HG03432 (cell line): ENCODE results near the gene NAB1.
"Not testable (repeated sequence)": the region's sequence is repeated elsewhere in the genome, so short reads cannot be mapped to it uniquely, and the experiment has no call there.

Experiments used
- ATAC-seq: cut with Tn5 transposase; IDR thresholded peaks from one replicate; pipeline ENCODE4 v1.9.1; 2021; ENCODE audit warnings: mild to moderate bottlenecking, moderate library complexity; ENCODE audit not compliant: unreplicated experiment

Gene NAB1, protein sequence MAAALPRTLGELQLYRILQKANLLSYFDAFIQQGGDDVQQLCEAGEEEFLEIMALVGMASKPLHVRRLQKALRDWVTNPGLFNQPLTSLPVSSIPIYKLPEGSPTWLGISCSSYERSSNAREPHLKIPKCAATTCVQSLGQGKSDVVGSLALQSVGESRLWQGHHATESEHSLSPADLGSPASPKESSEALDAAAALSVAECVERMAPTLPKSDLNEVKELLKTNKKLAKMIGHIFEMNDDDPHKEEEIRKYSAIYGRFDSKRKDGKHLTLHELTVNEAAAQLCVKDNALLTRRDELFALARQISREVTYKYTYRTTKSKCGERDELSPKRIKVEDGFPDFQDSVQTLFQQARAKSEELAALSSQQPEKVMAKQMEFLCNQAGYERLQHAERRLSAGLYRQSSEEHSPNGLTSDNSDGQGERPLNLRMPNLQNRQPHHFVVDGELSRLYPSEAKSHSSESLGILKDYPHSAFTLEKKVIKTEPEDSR

DNA sequence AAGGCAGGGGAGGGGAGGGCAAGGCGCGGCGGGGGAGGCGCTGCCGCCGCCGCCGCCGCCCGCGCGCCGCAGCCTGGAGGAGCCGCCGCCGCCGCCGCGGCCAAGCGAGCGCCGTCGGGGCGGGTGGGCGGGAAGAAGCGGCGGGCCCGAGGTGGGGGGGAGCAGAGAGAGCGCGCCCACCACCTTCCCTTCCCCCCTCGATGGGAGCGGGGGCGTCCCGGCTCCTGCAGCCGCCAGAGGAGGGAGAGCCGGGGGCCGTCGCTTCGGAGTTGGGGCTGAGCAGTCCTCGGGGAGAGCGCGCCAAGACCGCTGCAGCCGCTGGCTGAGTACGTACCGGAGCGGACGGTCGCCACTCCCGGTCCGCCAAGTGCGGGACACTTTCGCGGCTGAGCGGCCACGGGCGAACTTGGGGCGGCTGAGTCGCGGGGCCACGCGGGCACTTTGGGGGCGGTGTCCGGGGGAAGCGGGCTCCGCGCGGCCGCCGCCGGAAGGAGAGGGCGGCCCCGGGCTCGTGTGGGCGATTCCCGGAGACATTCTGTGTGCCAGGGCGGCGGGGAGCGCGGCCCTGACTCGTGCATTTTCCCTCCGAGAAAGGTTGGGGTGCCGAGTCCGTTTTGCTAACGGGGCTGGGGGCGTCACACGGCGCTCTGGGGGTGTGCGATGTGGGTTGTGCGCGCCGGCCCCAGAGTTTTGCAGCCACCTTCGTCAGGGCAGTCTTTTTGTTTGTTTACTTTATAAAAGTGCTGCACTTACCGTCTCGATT lies at the start of gene NAB1:
TSS of gene NAB1 (plus strand) at position 49 of the 763 bp plus-strand sequence. CDS start 10,094 bp downstream, outside the sequence.
- peak; percentile 61 for ATAC-seq

DNA sequence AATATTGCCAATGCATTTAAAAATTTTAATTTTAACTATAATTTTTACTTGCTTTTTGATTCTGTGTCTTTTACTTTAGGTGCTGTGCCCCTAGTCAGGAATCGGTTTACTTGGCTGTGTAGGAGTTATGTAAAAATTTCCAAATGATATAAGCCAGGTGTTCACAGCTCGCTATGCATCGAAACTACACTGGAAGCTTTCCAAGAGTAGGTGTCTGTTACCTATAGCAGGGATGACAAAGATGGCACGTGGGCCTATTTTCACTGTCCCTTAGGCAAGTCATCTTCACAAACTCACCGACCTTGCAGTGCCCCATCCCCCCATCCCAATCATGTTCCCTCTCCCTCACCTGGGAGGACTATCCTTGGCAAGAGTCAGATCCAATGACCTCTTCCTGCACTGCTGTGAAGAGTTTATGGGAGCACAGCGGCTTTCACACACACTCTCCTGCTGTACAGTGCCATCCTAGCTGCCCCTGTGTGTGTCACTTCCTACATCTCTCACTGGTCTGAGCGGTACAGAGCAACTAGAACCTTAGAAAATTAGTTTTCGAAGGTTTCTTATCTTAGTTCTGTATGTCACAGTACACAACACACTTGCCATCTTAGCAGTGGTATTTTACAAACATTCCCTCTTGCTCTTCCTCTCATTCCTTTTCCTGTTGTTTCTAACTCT lies 49.2 kb upstream of the NAB1 start:
- ATAC-seq, result no peak

DNA sequence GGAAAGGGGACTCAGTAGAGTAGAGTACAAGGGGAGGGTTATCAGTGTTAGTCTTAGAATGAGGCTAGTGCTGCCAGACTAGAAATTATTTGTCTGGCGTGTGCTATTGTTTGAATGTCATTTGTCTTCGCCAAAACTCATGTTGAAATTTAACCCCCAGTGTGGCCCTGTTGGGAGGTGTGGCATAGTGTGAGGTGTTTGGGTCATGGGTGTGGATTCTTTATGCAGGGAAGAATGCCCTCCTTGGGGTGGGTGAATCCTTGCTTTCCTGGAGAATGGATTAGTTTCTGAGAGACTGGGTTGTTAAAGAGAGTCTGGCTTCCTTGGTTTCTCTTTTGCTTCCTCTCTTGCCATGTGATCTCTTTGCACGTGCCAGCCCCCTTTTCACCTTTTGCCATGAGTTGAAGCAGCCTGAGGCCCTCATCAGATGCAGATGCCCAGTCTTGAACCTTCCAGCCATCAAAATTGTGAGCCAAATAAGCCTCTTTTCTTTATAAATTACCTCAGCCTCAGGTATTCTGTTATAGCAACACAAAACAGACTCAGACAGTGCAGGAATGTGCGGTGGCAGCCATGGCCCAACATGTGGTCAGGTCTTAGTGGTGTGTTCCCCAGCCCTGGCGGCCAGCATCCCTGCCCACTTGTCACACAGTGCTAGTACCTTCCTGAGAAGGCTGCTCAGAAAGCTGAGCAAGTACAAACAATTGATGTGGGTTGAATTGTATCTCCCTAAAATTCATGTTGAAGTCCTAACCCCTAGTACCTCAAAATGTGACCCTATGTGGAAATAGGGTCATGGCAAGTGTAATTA lies 48.4 kb upstream of the NAB1 start:
- ATAC-seq, result no peak

DNA sequence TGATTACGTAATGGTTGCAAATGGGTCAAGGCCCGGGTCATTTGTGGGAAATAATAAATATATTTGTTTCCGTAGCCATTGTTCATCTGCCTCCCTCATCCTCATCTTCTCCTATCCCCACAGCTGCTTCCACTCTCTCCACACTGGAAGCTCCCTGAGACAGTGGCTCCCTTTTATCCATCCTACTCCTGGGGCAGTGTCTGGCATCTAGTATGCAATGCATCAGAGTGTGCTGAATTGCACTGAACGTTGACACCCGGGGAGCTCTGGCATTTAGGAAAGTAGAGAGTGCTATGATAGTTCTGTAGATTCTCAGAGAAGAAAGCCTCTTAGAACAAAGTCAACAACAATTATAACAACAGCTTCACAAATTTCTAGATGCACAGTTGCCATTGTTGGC lies 45.5 kb upstream of the NAB1 start:
- ATAC-seq, result no peak

DNA sequence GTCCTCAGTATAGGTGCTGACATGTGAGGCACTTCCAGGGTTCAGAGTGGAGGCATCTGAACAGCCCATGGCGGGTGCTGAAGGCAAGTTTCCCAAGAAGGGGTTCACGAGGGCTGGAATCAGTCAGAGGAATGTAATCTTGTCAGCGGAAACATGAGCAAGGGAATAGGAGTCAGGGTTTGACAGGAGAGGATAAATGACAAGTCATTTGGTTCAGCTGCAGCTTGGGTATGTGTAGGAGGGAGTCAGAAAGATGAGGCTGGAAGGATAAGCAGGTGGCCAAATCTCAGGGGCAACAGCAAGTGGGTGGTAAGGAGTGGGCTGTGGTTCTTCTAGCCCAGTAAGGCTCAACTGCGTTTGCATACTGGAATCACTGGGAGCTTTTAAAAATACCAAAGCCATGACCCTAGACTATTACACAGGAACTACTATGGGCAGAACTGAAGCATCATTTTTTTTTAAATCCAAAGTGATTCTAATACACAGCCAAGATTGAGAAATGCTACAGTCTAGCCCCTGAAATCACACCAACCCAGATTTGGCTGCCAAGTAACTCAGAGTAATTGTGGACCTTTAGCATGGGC lies 41.8 kb upstream of the NAB1 start:
- ATAC-seq, result no peak

DNA sequence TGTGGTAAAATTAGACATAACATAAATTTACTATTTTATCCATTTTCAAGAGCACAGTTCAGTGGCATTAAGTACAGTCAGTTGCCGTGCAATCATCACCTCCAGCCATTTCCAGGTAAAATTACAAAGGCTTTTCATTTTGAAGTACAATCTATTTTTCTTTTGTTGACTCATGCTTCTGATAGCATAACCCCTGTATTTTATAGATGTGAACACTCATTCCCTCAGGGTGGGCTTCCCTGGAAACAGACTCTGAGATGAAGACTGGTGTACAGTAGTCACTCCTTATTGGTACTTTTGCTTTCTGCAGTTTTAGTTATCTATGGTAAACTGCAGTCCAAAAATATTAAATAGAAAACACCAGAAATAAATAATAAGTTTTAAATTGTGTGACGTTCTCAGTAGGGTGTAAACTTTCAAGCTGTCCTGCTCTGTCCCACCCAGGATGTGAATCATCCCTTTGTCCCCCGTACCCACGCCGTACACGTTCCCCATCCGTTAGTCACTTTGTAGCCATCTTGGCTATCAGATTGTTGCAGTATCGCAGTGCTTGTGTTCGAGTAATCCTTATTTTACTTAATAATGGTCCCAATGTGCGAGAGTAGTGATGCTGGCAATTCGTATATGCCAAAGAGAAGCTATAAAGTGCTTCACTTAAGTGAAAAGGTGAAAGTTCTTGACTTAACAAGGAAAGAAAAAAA lies 41.1 kb upstream of the NAB1 start:
- ATAC-seq, result no peak

DNA sequence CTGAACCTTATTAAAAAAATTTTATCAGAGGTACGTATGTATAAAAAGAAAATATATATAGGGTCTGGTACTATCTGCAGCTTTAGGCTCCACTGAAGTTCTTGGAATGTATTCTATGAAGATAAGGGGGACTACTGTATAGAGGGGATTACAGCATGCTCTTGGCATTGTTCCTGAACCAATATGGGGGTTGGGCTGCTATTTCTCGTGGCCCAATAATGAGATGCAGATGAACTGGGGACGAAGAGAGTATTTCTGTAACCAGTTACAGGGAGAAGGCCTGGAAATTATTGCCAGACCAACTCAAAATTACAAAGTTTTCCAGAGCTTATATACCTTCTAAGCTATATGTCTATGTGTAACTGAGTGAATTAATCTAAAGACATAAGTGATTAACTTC lies 40.0 kb upstream of the NAB1 start:
- not testable (repeated sequence) for ATAC-seq

DNA sequence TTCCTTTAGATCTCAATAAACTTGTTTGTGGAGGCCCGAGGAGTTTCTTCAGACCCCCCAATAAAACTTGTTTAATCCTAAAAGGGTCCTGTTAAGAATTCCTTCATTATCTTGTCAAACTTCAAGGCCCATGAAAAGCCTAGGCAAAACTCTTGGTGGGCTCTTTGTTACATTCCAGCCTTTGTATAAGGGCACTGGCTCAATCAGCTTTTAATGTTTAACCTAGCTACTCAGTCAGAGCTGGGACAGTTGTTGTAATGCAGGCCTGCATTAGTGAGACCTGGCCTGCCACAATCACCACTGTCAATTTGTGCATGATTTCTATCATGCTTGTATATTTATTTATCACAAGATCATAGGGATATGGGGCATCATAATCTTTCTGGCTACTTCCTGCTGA lies 39.5 kb upstream of the NAB1 start:
- ATAC-seq, result not testable (repeated sequence)

DNA sequence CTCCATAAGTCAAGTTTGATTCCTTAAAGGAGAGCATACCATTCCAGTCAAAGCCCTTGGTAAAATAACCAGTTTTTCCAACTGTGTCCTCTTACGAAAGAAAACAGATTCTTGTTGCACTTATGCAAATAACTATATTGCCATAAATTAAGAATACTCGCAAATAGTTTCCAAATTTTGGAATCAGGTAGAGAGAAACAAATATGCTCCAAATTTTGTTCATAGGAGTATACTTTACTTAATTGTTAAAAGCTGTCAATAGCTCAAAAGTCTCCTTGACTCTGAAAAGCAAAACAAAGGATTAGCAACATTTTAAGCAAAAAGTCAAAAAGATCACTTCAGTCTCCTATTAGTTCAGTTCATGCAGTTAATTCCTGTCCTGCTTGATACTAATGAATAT lies 38.4 kb upstream of the NAB1 start:
- not testable (repeated sequence) for ATAC-seq

DNA sequence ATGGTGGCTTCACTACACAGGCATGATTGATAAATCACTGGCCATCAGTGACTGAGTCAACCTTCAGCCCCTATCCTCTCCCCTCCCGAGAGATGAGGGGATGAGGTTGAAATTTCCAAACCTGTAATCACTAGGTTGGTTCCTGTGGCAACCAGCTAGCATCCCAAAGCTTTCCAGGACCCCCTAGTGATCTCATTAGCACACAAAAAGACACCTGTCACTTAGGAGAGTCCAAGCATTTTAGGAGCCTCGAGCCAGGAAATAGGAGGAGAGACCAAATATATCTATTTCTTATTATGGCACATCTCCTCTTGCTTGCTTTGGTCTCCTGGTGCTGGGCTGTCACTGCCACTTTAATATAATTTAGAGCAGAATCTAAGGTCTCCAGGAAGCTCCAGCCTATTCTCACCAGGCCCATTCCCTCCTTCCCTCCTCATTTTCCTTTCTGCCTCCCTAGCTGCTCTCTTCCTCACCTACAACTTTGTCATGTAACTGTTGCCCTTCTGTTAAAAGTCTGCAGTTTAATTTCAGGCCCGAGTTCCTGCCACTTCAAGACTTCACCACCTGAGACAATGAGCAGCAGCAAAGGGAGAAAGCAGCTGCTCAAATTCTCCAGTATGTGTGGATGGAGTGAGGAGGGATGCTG lies 33.2 kb upstream of the NAB1 start:
- no peak for ATAC-seq

DNA sequence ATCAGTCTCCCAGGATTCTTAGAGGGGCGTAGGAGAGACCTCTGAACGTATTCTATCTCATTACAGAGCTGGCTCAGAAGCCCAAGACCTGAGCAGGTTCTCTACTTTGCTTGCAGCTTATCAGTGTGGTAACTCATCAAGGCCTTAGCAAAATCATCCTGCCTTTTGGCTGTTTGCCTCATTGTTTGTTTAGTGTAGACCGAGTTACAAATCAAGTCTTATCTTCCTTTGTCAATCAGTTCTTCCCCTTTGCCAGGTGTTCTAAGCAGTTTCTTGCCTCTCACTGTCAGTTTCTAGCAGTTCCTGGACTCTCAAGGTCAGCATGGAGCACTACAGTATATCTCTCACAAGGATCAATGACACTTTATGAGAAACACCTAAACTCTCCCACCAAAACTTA lies 30.9 kb upstream of the NAB1 start:
- ATAC-seq, result no peak

DNA sequence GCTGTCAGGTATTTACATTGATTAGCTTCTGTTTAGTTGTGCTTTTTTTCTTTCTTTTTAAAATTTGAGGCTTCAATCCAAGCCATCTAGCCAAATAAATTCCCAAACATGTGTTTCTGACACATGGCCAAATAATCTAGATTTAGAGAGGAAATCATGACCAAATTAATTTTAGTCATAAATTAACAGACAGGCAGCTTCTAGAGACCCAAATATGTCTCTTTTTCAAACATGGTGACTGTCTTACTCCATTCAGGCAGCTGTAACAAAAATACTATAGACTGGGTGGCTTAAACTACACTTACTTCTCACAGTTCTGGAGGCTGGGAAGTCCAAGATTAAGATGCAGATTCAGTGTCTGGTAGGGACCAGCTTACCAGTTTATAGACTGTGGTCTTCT lies 23.2 kb upstream of the NAB1 start:
- ATAC-seq, result no peak

DNA sequence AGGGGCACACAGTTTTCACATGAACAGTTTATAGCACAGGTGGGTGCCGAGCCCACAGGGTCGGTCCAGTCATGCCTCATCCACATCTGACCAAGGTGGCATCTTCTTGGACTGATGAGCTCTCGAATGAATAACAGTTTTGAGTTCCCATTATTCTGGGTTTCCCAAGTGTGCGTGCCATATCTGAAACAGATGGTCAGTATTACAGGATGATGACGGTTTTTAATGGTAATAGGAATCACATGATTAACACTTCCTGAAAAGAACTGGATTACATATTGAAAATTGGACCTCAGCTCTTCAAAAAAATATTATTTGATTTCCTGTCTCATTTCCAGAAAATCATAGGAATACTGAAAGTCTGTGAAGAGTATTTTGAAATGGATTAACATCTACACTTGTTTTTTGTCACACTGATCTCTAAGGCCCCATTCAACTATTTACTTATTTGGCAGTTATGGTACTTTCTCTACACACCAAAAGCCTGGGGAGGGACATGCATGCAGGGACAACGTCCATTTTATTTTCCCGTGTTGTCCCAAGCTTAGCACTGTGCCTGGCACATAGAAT lies 22.2 kb upstream of the NAB1 start:
- ATAC-seq, result no peak

DNA sequence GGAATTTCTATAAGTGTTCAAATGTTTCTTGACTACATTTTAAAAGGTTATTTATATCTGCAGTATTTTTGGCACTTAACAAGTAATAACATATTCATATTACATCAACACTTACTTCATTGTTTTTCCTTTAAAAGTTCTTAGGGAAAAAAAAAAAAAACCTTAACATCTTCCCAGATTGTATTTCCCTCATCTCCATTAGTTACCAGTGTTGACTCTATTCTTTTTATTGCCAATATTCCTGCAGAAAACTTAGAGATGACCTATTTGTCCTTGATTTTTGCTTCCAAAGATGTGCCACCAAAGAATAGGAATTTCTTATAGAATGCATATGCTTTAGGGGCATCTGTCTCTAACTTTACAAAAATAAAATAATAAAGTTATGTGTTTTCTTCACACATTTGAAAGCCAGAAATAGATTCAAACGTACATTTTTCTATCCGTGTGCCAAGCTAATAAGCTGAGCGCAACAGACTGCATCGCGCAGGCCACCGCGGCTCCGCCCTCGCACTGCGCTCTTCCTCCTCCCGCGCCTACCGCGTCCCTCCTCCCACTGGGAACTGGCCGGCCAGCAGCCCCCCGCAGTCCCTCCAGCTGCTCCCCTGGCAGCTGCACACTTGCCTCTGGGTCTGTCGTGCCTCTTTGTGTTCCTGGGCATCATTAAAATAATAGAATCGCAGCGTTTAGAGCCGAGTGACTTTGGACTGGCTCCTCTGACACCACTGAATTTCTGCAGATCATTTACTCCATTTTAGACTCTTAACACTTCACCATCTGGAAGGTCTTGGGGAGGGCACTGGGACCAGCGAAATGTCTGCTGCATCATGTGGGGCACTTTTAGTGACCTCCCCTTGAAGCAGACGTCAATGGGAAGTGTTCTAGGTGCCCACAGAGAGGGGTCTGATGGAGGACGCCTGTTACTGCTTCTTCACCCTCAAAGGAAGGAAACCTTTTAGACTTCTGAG lies 21.2 kb upstream of the NAB1 start:
- ATAC-seq, result peak; percentile 96

DNA sequence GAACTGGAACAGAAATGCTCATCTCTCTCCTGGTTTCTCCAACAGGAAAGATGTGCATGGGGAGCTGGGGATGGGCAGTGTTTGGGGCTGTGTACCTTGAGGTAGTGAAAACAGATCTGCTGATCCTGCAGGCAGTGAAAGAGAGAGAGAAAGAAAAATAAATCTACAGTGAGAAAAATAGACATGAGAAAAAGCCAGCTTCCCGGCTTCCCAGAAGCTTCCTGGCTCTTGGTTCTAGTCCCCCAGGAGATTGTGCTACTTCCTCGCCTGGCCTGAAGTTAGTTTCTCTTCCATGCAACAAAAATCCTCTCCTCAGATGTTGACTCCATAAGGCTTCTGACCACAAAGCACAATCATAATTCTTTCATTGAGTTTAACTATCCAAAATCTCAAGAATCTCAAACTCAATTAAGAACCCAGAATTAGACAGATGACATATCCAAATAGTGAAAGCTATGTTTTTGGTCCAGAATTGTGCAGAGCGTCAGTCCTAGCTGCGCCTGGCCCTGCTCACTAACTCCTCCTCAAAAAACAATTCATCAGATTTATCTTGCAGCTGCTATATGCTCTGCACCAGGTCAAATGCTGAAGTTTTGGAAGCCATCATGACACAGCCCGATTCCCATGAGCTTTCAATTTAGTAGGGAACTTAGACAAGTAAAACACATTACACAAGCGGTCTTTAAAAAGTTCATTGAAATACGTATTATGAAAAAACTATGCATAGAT lies 20.1 kb upstream of the NAB1 start:
- no peak for ATAC-seq

DNA sequence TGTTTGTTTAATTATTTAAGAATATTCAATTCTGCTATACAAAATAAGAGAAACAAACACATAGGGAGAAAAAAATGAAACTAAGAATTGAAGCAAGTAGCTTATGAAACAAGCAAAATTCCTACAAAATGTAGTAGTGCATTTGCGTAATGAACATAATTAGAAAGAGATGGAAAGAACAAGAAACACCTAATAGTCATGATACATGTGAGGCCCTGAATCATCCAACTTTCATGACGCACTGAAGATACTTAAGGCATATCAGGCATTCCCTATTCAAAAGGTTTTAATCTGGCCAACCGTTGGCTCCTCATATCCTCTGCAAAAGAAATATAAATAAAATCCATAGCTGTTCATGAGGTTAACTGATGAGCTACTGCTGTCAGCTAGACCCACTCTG lies 14.5 kb upstream of the NAB1 start:
- no peak for ATAC-seq

DNA sequence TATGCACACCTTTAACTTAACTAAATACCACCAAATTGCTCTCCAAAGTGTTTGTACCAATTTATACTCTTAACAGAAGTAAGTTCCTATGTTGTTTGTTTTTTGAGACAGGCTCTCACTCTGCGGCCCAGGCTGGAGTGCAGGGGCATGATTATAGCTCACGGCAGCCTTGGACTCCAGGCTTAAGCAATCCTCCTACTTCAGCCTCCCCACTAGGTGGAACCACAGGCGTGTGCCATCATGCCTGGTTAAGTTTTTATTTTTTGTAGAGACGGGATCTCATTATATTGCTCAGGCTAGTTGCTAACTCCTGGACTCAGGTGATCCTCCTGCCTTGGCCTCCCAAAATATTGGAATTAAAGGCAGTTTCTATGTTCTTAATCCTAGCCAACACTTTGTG lies 13.1 kb upstream of the NAB1 start:
- no peak for ATAC-seq
